ENCODE measurements around the gene SDHD.
"Not testable (repeated sequence)": the region's sequence is repeated elsewhere in the genome, so short reads cannot be mapped to it uniquely, and the experiment has no call there.

SDHD gene

DNA sequence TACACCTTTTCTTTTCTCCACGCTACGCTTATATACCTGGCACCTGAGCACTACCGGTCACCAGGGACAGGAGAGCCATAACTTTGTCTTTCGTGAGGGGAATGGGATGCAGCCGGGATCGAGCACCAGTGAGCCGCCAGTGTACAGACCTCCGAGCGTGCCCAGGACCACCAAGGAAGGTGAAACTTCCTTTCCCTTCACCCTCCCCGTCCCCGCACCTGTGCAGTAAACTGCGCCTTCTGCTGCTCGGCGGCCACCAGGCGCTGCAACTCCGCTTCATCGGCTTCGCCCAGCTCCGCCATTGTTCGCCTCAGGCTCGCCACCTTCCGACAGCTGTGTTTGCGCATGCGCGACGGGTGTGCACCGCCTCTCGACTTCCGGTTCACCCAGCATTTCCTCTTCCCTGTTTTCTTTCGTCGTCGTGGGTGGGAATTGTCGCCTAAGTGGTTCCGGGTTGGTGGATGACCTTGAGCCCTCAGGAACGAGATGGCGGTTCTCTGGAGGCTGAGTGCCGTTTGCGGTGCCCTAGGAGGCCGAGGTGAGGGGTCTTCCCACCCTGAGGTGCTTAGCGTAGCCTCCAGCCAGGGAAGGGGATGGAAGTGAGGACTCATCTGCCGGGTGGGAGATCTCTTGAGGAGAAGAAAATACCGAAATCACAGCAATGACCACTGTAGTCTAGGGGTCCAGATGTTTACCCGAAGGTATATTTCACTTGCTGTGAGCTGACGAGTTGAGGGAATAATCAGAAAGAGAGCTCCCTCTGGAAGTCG, at the start of gene SDHD, which contains the start of gene TIMM8B:
Gene SDHD, plus strand, starts transcription at position 452 of the 770 bp plus-strand sequence. Its CDS starts 35 bp downstream, at position 487.
Gene TIMM8B, minus strand, starts transcription at position 335 of the 770 bp plus-strand sequence. Its CDS starts 33 bp downstream, at position 302.
- peak; percentile 93 for DNase-seq

DNA sequence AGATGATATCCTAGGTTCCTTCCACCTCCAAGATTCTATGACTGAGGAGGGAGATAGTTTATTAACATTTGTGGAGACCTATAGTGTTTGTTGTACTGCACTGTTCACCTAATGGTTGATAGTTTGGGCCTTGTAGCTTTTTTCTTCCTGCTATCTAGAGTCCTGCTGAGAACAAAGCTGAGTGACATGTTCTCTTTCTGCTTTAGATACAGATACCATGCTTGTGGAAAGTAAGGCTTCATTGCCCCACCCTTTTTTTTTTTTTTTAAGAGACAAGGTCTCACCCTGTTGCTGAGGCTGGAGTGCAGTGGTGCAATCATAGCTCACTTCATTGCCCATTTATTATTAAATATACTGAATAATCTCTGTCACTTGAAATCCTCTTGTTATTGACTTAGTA, 49.1 kb upstream of the SDHD start:
- DNase-seq, result no peak

DNA sequence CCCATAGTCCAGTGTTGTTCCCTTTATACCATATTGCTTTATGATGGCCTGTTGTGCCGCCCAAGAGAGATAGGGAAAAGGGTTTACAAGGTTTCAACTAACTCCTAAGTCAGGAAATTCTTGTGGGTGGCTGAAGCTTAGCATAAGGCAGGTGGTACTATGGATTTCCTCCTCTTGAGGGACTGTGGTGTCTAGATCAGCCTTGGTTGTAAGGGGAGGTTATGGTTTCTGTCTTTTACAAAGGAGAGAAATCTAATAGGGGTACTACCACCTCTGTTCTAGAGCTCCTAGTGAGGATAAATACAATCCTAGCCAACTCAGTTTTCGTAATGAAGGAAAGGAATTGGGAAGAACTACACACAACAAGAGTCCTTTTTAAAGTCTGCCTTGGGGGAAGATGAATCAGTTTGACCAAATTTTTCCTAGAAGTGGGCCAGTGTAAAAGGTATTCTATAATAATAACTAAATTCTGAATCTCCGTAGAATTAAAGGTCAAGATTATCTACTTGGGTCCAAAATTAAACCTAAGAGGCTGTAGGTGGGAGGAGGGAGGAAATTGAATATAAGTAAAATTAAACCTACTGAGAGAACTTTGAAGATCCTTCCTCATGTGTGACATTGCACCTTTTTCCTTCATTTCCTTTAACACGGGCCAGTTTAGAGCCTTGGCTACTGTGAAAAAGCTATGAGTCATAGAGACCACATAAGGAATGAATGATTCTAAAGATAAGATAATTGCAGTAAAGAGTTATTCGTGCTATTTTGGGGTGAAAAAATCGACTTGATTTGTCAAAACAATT, 44.3 kb upstream of the SDHD start:
- no peak for DNase-seq

DNA sequence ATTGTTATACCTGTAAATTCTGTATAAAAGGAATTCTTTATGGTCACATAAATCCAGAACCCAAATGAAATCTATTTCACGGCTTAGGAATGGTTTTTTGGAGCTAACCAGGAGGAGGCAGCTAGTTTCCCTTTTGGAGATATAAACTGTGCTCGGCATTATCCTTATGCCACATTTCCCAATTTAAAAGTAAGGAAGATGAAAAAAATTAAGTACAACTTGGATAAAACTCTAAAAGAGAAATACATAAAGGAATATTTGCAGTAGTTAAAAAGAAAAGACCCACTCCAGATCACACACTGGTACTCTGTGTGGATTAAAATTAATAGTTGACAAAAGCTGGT, 43.7 kb upstream of the SDHD start:
- DNase-seq, result no peak

DNA sequence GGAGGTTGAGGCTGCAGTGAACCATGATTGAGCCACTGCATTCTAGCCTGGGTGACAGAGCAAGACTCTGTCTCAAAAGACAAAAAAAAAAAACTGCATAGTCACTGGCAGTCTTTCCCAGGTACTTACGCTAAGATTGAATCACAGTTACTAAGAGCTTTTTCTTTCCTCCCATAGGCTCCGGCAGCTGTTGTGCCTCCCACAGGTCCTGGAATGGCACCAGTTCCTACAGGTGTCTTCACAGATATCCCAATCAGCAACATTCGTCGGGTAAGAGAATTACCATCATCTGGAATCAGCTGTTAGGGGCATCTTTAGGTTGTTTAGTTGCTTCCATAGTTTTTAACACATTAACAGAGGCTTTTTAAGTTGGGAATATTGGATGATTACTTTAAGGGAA, 41.7 kb upstream of the SDHD start:
- DNase-seq, result no peak

DNA sequence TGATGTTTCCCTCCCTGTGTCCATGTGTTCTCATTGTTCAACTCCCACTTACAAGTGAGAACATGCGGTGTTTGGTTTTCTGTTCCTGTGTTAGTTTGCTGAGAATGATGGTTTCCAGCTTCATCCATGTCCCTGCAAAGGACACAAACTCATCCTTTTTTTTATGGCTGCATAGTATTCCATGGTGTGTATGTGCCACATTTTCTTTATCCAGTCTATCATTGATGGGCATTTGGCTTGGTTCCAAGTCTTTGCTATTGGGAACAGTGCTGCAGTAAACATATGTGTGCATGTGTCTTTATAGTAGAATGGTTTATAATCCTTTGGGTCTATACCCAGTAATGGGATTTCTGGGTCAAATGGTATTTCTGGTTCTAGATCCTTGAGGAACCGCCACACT, 40.0 kb upstream of the SDHD start:
- not testable (repeated sequence) for DNase-seq

DNA sequence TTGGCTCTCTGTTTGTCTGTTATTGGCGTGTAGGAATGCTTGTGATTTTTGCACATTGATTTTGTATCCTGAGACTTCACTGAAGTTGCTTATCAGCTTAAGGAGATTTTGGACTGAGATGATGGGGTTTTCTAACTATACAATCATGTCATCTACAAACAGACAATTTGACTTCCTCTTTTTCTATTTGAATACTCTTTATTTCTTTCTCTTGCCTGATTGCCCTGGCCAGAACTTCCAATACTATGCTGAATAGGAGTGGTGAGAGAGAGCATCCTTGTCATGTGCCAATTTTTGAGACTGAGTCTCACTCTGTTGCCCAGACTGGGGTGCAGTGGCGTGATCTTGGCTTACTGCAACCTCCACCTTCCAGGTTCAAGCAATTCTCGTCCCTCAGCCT, 38.4 kb upstream of the SDHD start:
- not testable (repeated sequence) for DNase-seq

DNA sequence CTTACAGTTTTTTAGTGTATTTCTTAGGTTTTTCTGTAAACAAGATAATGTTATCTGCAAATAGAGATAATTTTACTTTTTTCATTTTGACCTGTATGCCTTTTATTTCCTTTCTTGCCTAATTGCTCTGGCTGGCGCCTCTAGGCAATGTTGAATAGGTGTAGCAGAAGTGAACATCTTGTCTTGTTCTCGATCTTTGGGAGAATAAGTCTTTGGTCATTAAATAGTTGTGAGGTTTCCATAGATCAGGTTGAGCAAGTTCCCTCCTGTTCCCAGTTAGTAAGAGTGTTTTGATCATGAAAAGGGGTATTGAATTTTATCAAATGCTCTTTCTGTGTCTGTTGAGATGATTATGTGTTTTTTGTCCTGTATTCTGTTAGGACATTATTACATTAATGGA, 36.9 kb upstream of the SDHD start:
- no peak for DNase-seq

DNA sequence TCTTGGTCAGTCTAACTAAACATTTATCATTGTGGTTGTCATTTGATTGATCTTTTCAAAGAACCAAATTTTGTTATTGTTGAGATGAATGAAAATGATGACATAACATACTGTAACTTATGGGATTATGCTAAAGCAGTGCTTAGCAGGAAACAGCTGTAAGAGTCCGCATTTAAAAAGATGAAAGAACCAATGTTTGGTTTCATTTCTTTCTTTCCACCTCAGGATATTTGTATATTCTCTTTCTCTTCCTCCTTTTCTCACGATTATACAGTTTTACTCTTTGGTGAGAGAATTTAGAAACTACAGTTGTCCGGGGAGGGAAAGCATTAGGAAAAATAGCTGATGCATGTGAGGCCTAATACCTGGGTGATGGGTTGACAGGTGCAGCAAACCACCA, 36.0 kb upstream of the SDHD start:
- no peak for DNase-seq

DNA sequence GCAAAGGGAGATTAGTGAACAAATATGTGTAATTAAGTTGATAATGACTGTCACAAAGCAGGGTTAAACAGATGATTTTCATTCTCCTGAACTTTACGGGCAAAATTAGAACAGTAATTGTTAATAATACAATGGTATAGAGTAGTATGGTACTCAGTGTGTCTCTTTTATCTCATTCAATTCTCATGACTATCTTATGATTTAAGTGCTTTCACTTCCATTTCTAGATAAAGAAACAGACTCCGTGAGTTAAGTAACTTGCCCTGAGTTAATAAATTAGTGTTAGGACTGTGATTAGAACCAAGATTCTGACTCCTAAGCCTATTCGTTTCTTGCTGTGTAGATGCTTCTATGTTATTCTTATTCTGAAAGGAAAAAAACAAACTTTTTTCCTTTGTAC, 34.9 kb upstream of the SDHD start:
- DNase-seq, result no peak

DNA sequence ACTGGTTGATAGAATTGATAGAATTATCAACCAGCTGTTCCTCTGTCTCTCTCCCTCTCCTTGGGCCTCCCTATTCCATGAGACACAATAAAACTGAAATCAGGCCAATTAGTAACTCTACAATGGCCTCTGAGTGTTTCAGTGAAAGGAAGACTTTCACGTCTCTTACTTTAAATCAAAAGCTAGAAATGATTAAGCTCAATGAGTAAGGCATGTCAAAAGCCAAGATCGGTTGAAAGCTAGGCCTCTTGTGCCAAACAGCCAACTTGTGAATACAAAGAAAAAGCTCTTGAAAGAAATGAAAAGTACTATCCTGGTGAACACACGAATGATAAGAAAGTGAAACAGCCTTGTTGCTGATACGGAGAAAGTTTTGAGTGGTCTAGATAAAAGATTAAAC, 29.5 kb upstream of the SDHD start:
- DNase-seq, result no peak

DNA sequence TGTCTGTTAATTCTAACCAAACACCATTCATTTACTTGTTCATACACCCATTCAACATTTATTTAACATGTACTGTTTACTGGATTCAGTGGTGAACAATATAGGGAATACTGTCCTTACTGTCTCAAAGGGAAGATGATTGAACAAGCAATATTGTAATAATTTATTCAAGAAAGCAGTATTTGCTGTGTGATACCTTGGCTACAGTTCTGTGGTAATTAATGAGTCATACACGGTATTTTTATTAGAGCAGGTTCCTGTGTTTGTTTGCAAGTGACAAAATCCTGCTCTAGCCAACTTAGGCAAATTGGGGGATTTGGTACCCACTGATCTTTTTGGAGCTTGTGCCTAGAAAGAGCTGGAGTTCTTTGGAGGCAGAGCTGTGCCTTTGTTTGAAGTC, 28.6 kb upstream of the SDHD start:
- DNase-seq, result no peak

DNA sequence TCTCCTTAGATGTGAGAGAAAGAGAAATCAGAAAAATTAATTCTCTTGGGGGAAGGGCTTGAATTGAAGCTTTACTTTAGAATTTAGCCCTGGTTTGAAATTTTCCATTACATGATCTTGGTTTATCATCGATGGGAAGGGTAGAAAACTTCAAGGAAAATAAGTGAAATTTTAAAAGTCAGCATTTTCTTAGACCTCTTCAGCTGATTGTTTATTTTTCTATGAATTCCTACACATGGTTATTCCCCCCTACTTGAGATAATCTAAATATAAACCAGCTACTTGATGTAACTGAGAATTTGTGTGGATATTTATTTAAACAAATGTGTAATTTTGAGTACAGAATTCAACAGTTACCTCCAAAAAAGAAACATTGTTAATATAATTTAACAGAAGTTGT, 23.8 kb upstream of the SDHD start:
- no peak for DNase-seq

DNA sequence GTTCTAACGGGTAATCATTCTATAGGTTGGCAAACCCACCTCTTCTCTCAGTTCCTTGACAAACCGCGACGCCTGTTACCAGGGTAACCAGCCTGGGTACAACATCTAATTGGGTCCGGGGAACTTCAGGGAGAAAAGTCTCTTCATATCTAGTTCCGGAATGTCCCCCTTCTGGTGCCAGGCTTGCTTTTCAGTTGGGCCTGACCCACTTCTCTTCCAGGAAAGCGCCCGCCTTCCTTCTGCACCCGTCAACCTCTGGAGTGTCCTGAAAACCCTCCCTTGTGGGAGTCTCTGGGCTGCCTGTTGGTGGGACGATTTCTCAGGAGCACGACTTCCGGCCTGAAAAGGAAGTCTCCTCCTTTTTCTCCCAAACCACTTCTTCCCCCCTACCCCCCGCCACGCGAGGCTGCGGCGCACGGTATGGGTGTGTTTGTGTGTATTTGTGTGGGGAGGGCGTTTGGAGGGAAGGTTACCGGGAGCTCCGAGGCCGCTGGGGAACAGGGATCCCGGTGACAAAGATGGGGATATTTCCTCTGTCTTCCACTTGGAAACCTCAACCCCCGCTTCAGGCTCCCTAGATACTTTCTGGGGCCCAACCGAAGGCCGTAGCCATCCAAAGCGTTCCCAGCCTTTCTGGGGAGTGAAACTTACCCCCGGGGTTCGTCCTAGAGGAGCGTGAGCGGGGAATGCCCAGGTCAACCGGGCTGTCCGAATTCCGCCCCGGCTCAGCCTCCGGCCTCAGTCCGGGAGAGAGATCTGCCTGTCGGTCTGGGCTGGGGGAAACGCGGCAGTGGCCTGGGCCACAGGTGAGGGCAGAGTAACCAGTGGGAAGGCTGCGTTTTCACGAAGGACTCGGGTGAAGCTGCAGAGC, 12.5 kb upstream of the SDHD start, which contains the start of the genes NKAPD1 and PIH1D2:
Gene NKAPD1, plus strand, starts transcription at position 359 of the 871 bp plus-strand sequence. CDS start 1,276 bp downstream, outside the sequence.
Gene PIH1D2, minus strand, starts transcription at position 77 of the 871 bp plus-strand sequence. CDS start 843 bp downstream, outside the sequence.
- peak; percentile 72 for DNase-seq

DNA sequence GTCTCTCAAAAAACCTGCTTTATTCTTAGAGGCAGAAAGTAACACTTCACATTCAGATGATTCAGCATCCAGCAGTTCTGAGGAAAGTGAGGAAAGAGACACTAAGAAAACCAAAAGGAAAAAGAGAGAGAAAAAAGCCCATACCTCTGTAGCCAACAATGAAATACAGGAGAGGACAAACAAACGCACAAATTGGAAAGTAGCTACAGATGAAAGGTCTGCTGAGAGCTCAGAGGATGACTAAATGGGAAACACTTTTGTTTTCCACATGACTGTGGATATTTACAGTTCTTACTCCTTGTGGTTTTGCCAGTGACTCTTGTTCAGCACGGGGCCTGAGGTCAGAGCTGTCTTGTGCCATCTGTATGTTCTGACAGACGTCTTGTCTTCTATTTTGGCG, 3.9 kb upstream of the SDHD start:
- DNase-seq, result no peak

DNA sequence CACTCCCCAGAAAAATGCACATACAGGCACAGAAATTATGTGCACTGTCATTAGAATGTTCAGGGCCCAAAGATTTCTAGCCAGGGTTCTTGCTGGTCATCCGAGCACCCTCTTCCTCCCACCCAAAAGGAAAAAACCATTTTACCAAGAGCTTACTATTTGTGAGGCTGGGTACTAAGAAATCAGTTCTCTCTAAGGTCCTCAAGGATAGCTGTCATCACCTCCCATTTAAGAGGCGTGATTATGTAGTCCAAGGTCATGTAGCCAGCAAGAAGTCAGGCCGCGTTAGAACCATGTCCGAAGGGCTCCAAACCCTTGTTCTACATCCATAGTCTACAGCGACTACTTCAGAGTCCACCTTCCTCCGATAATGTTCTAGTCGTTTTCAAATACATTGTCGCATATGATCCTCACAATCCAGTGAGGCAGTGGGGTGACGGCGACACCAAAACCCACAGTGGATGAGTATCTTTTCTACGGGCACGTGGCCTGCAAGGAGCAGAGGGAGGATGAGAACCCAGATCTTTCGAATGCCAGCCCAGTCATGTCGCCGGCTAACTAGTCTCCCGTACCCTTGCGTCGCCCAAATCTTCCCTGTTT, 751 bp upstream of the SDHD start:
- no peak for DNase-seq

DNA sequence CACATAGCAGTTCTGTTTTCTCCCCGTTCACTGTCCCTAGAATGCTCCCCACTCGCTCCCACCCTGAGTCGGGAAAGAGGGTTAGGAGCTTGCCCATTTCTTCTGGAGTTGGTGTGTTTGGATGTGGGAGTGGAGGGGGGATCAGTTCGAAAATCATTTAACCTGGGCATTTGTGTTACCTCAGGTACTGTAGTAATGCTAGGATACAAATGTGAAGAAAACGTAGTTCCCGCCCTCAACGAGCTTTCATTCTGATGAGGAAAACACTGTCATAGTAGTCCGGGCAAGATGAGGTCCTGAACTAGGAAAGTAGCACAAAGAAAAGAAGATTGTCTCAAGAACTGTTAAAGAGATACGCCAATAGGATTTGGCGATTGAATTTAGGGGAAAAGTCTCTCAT, 539 bp downstream of the SDHD start:
- DNase-seq, result no peak

DNA sequence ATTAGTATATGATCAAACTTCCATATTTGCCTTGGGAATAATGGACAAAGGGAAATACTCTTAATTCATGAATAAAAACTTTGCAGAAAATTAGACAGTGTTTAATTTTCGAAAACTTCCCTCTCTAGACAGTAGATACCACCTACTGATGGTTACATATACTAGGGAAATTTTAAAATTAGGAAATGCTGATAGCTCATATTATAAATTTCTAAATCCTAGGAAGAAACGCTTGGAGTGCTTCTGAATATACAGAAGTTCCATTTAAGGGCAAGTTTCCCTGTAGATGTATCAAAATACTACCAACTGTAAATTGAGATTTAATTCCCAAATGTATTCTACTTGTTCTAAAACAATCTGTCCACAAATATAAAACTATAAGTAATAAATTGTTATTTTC, 8.6 kb downstream of the SDHD start:
- DNase-seq, result not testable (repeated sequence)

DNA sequence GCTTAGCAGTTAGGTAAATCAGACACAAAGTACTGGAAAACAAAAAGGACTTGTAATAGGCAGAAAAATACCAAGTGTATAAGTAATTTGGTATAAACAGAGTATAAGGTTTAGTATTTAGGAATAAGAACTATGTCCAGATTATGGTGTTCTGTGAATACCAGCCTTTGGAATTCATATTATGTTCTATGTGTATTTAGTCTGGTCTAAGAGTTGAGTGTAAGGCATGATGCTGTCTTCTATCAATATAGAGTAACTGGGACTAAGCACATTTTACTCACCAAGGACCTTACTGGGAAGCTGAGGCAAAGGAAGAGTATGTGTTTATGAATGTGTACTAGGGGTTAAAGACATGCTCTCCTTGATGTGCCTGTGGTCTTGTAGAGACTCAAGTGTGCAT, 9.5 kb downstream of the SDHD start:
- no peak for DNase-seq

DNA sequence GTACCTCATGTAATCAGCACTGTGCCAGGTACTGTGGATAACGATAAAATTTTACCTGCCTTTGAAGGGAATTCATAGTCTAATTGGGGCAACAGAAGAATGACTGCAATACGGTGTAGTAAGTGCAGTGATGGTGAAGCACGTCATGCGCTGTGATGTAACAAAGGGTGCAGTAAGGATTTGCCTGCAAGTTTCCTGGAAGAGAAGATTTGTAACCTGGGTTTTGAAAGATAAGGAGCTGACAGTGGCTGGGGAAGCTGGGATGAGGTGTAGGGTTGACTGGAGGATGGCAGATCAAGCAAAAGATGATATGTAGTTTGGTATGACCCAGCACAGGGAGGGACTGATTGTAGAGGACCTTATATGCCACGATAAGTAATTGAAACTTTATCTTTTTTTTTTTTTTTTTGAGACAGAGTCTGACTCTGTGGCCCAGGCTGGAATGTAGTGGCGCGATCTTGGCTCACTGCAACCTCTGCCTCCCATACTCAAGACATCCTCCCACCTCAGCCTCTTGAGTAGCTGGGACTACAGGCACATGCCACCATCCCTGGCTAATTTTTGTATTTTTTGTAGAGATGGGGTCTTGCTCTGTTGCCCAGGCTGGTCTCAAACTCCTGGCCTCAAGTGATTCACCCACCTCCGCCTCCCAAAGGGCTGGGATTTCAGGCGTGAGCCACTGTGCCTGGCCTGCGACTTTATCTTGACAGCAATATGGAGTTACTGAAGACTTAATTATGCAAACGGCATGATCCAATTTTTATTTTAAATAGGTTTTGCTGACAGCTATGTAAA, 11.3 kb downstream of the SDHD start:
- DNase-seq, result no peak

DNA sequence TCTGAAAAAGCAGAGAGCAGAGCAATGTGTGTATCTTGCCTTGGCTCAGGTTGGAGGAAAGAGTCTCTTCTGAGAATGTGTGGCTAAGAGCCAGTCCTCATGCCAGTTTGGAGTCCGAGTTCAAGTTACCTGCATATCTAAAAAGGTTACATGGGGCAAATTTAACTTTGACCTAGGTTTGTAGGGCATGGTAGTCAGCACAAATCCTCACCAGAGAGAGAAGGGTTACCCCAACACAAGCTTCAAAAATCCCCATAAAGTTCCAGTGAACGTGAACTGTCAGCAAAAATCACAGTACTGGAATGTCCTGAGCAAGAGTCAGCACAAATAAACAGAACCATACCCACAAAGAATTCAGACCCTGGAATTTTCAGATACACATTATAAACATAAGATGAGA, 13.8 kb downstream of the SDHD start:
- DNase-seq, result no peak

DNA sequence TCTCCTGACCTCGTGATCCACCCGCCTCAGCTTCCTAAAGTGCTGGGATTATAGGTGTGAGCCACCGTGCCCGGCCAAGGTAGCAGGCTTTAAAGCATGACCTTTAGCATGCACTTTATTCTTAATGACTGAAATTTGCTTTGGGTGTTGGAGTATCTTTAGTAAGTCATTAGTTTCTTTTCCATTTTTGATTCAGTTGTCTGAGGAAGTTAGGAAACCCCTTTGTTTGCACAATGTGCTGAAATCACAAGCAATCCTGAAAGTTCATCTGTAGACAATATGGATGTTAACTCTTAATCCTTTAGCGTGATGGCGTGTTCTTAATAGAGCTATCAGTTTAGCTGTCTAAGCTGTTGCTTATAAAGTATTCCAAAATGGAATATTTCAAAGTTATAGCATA, 16.8 kb downstream of the SDHD start:
- DNase-seq, result no peak

All from activated CD4-positive, alpha-beta T cell treated with anti-CD3 and anti-CD28 coated beads for 1 hour (primary cell).